A673 (cell line): Measurements from ENCODE around the gene CTAGE4.
"Not testable (repeated sequence)": the region's sequence is repeated elsewhere in the genome, so short reads cannot be mapped to it uniquely, and the experiment has no call there.

Source experiments
- EZH2 ChIP-seq: fragments of 200-600 bp; sonication (generic); IDR thresholded peaks from 2 replicates; pipeline ENCODE4 v1.6.1; 2017; ENCODE audit warnings: borderline replicate concordance, low read depth, mild to moderate bottlenecking, mixed read lengths, antibody characterized with exemption, low read length; ENCODE audit not compliant: poor library complexity, severe bottlenecking
- TF ChIP-seq, protein P1 (sequence below): fragments of 300-800, 200-600 bp; sonication (generic); conservative IDR thresholded peaks from 2 replicates; pipeline ENCODE4 v1.5.1; 2017; ENCODE audit warnings: low read depth, mild to moderate bottlenecking, antibody characterized with exemption, low read length, moderate library complexity, mixed read lengths

- TF ChIP-seq, protein P1, sequence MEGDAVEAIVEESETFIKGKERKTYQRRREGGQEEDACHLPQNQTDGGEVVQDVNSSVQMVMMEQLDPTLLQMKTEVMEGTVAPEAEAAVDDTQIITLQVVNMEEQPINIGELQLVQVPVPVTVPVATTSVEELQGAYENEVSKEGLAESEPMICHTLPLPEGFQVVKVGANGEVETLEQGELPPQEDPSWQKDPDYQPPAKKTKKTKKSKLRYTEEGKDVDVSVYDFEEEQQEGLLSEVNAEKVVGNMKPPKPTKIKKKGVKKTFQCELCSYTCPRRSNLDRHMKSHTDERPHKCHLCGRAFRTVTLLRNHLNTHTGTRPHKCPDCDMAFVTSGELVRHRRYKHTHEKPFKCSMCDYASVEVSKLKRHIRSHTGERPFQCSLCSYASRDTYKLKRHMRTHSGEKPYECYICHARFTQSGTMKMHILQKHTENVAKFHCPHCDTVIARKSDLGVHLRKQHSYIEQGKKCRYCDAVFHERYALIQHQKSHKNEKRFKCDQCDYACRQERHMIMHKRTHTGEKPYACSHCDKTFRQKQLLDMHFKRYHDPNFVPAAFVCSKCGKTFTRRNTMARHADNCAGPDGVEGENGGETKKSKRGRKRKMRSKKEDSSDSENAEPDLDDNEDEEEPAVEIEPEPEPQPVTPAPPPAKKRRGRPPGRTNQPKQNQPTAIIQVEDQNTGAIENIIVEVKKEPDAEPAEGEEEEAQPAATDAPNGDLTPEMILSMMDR, result not testable (repeated sequence)
- not testable (repeated sequence) for TF ChIP-seq EZH2
Measured at GRCh38 chr7:144179165-144179479, 4.1 kb upstream of the CTAGE4 start.
